ENCODE results near the gene PARN.

DNA sequence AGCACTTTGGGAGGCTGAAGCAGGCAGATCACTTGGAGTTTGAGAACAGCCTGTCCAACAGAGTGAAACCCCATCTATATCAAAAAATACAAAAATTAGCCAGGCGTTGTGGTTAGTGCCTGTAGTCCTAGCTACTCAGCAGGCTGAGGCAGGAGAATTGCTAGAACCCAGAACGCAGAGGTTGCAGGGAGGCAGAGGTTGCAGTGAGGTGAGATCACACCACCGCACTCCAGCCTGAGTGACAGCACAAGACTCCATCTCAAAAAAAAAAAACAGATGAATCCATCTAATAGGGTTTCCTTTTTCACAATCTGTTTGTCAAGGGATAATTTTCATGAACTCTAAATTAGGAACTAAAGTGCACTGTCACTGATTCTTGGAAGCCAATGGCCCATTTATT, 99.0 kb downstream of the PARN start:
- TF ChIP-seq, protein P1, sequence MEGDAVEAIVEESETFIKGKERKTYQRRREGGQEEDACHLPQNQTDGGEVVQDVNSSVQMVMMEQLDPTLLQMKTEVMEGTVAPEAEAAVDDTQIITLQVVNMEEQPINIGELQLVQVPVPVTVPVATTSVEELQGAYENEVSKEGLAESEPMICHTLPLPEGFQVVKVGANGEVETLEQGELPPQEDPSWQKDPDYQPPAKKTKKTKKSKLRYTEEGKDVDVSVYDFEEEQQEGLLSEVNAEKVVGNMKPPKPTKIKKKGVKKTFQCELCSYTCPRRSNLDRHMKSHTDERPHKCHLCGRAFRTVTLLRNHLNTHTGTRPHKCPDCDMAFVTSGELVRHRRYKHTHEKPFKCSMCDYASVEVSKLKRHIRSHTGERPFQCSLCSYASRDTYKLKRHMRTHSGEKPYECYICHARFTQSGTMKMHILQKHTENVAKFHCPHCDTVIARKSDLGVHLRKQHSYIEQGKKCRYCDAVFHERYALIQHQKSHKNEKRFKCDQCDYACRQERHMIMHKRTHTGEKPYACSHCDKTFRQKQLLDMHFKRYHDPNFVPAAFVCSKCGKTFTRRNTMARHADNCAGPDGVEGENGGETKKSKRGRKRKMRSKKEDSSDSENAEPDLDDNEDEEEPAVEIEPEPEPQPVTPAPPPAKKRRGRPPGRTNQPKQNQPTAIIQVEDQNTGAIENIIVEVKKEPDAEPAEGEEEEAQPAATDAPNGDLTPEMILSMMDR (IDR thresholded peaks at IDR 0.05) = no peak
- no peak for TF ChIP-seq POLR2A (IDR thresholded peaks at IDR 0.05)
